Measurements from ENCODE around the gene EFCAB8. TPM values are rescaled to one million over a fixed set of nuclear protein-coding genes. Genes with fewer than 3 reads are reported as not detected.
"Not testable (repeated sequence)": the region's sequence is repeated elsewhere in the genome, so short reads cannot be mapped to it uniquely, and the experiment has no call there.

Gene EFCAB8
- total RNA-seq, 8 experiments from 2014 or later = 0.05 to 0.73 (median 0.17) TPM; not detected in 3

DNA sequence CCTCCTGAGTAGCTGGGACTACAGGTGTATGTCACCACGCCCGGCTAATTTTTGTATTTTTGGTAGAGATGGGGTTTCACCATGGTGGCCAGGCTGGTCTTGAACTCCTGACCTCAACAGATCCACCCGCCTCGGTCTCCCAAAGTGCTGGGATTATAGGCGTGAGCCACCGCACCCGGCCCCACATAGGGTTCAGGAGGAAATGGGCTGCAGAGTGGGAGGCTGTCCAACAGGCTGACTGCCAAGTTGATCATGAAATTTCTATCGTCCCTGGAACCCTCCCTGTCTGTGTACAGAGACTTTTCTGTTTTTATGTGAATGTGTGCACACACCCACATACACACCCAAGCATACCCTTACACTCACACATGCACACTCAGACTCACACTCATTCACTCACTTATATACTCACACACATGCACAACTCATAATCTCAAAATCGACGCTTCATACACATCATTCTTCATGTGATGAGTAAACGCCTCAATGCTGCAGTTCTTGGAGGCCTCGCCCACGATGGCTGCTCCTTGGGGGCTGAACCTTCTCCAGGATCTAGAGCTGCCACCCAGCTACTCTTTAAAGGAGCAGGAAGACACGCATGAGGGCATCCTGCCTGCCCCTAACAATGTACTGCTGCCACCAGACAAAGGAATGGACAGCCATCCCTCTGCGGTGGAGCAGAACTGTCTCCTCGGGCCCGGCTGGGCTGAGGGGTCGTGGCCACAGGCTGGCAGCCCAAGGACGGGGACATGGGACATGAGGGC is 109.9 kb downstream of the EFCAB8 start:
- no peak overlapping the region for H3K4me3 ChIP-seq
- peaks cover 10 to 11% of the 10 kb centered on the region in 2 donors for H3K4me1 ChIP-seq (replicated peaks in 1 of 2)
- H3K27ac ChIP-seq = no peak overlapping the region
- in situ Hi-C loops (cut with MboI; ENCODE audit: low pct_unique_long_range_greater_than_20kb in 2 of 9, low sequenced_read_pairs in 9 of 9, unreplicated experiment in 9 of 9) = no loop called here
- 0 to 93% (median 71%) methylated on average over 1 to 10 of the region's 19 CpGs; no CpG with 5 or more reads in 1 of the 10 experiments for WGBS, 10 experiments
- ATAC-seq (replicated peaks in 6 of 8) = peak in 3 of 8 experiments; percentile 29 to 93 (median 86)

DNA sequence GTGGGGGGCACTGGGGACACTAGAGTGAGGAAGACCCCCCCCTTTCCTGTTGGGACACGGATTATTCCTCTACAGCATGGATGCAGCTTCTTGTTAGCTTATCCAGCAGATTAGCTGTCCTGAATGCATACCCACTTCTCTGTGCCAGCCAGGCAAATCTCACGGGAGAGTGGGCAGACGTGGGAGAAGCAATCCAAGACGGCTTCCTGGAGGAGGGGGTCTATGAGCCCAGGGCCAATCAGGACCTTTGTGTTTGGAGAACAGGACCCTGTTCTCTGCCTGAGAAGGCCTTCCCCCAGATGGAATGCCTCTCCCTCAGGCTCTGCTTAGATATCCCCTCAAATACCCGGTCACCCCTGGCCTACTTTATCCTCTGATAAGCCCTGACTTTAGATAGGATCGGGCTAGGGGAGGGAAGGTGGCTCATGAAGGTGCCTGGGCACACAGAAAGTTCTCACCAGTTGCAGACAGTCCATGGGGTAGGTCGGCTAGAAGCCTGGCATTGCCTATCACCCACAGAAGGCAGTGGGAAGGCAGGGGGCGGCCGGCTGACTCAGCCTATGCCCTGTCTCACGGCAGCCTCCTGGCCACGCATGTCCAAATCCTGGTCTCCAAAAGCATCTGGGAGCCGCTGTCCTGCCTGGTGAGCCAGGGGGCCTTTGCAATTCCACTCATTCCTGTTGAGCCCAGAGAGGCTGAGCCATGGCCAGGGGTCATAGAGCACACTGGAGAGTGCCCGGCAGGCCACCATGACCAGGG is 110.8 kb downstream of the EFCAB8 start:
- WGBS, 10 experiments = 60 to 95% (median 82%) methylated on average over 1 to 7 of the region's 13 CpGs; no CpG with 5 or more reads in 2 of the 10 experiments
- ATAC-seq (replicated peaks in 6 of 8) = no peak

DNA sequence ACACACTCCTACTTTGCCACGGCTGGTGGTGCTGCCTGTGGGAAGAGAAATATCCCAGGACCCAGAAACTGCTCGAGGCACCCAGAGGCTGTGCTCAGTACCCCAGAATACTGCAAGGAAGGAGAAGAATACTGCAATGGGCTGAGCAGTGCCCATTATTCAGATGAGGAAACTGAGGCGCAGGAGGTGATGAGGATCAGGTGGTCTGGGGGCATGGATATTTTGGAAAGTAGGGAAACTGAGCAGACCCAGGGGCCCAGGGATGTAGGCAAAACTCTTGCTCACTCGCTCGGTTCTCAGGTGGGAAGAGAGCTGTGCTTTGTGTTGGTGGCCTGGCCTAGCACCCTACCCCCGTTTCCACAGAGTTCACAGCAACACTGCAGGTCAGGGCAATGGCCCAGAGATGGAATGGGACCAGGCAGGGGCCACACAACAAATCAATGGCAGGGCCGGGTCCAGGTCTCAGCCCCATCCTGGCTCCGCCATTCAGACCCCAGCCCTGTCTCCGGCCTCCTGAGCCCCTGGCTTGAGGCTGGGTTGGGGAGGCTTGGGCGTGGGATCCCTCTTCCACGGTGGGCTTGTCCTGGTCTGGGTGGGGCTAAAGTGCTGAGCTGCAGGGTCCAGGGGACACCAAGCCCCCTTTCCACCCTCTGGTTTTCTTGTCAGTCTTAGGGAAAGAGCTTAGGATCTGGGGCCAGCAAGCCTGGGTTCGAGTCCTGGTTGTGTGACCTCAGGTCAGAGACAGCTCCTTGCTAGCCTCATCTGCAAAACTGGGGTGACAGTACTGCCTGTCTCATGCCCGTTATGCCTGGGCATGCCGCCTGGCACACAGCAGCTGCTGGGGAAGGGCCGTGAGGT is 111.6 kb downstream of the EFCAB8 start:
- no peak overlapping the region for H3K27ac ChIP-seq
- H3K4me3 ChIP-seq = no peak overlapping the region
- in situ Hi-C loops (cut with MboI; ENCODE audit: low pct_unique_long_range_greater_than_20kb in 2 of 9, low sequenced_read_pairs in 9 of 9, unreplicated experiment in 9 of 9) = no loop called here
- peaks cover 10 to 11% of the 10 kb centered on the region in 2 donors for H3K4me1 ChIP-seq (replicated peaks in 1 of 2)
- 43 to 100% (median 80%) methylated on average over 1 to 5 of the region's 15 CpGs; no CpG with 5 or more reads in 5 of the 10 experiments for WGBS, 10 experiments
- ATAC-seq (replicated peaks in 6 of 8) = no peak

More for the DNA sequence above, 110.8 kb downstream of the EFCAB8 start:
- in situ Hi-C loops (cut with MboI; ENCODE audit: low pct_unique_long_range_greater_than_20kb in 2 of 9, low sequenced_read_pairs in 9 of 9, unreplicated experiment in 9 of 9) = no loop called here
- Histone ChIP-seq H3K4me3 (no peak overlapping the region), H3K27ac (no peak overlapping the region), H3K4me1 (replicated peaks in 1 of 2) (peaks cover 10 to 11% of the 10 kb centered on the region in 2 donors)

DNA sequence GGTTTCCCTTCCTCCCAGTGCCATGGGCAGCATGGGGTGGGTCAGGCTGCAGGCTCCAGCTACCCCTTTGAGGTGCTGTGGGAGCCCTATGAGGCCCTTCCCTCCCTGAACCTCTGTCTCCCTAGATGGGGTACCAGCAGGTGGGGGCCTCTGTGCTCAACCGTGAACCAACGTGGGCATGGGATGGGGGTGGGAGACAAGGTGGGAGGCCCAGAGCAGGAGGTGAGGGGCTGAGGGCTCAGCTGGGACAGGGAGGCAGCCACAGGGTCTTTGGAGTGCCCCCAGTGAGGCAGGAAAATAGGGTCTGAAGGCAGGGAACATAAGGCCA is 112.2 kb downstream of the EFCAB8 start:
- WGBS, 10 experiments = 100% methylated on average over 1 of the region's 2 CpGs; no CpG with 5 or more reads in 9 of the 10 experiments
- Histone ChIP-seq H3K4me1 (replicated peaks in 1 of 2) (peaks cover 10 to 11% of the 10 kb centered on the region in 2 donors), H3K4me3 (no peak overlapping the region), H3K27ac (no peak overlapping the region)
- in situ Hi-C loops (cut with MboI; ENCODE audit: low pct_unique_long_range_greater_than_20kb in 2 of 9, low sequenced_read_pairs in 9 of 9, unreplicated experiment in 9 of 9) = no loop called here
- ATAC-seq (replicated peaks in 6 of 8) = no peak

DNA sequence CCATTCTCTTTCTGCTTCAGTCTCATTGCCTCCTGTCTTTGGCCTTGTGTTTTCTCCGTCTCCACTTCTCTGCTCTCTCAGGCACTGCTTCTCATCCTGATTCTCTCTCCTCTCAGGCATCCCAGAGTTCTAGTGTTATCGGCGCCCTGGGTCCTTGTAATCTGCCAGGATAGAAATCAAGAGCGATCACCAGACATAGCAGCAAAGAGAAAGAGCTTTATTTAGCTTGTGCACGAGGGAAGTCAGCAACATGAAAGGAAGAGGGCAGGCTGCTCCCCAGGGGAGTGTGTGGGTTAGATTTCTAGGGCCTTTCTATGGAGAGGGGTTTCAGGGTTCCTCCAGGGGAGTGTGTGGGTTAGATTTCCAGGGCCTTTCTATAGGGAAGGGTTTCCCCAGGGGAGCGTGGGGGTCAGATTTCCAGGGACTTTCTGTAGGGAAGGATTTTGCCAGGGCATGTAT is 113.0 kb downstream of the EFCAB8 start:
- Histone ChIP-seq H3K27ac (peak overlapping the region; percentile 3 to 61), H3K4me3 (no peak overlapping the region), H3K4me1 (replicated peaks in 1 of 2) (peaks cover 10 to 11% of the 10 kb centered on the region in 2 donors)
- in situ Hi-C loops (cut with MboI; ENCODE audit: low pct_unique_long_range_greater_than_20kb in 2 of 9, low sequenced_read_pairs in 9 of 9, unreplicated experiment in 9 of 9) = no loop called here
- ATAC-seq (replicated peaks in 6 of 8) = peak in 5 of 8 experiments; percentile 27 to 51 (median 49)
- 43 to 94% (median 56%) methylated on average over 2 to 6 of the region's 6 CpGs for WGBS, 10 experiments

DNA sequence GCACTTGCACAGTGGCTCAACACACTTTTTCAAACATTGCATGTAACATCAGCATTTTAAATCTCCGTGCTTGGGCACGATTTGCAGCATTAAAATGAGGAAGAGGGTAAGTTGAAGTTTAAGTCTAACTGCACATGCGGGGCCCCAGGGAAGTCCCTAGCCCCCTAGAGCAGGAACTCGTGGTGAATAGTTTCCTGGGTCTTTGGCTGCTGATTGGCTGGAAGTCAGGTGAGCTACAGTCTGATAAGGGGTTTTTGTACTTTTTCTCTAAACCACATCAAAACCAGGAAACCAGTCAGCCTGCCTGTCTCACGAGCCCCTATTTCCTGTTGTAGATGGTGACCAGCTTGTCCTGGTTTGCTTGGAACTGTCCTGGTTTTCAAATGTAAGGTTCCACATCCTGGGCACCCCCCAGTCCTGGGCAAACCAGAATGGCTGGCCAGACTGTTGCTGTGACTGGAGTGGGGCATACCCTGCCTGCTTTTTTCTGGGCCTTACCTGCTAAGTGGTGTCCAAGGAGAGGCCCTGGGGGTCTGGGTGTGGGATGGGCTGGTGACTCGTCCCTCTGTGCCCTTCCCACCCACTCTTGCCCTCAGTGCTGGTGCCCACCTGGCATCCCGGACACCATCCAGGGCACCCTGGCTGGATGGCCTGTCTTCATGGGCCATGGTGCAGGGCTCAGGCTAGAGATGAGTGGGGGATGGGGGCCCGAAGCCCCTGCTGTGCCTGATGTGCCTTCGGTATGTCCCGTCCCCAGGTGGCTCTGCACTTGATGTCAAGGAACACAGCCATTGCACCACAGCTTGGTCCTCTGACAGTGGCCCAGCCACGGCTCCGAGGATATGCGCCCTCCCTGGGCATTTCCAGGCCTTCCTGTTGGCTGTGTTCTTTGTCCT is 113.7 kb downstream of the EFCAB8 start:
- no peak for ATAC-seq (replicated peaks in 6 of 8)
- no peak overlapping the region for H3K27ac ChIP-seq

DNA sequence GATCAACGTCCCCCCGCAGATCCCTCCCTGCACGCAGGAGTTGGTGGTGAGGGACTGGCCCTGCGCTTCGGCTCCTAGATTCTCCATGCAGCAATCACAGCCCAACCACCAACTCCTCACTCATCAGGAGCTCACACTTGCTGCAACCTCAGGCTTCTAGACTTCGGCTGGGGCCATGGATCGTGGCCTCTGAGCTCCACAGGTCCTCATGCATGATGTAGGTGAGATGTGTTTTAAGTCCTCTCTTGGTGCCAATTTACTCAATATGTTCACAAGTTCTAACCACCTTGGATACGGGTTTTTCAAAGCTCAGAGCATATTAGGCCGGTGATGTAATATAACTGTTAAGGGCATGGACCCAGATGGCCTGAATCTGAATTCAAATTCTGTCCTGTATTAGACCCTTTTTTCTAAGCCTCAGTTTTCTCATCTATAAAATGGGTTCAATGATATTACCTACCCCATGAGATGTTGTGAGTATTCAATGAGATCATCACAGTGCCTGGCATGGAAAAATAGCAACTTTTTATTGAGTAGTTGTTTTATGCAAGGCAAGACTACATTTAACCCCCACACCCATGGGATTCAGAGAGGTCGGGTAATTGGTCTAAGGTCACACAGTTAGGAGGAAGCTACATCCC is 114.5 kb downstream of the EFCAB8 start:
- WGBS, 10 experiments = 50 to 100% (median 90%) methylated on average over 1 to 5 of the region's 10 CpGs; no CpG with 5 or more reads in 1 of the 10 experiments
- no peak for ATAC-seq (replicated peaks in 6 of 8)
- Histone ChIP-seq H3K4me1 (replicated peaks in 1 of 2) (peaks cover 10 to 11% of the 10 kb centered on the region in 2 donors), H3K4me3 (no peak overlapping the region), H3K27ac (no peak overlapping the region)
- in situ Hi-C loops (cut with MboI; ENCODE audit: low pct_unique_long_range_greater_than_20kb in 2 of 9, low sequenced_read_pairs in 9 of 9, unreplicated experiment in 9 of 9) = no loop called here

More for the DNA sequence above, 113.7 kb downstream of the EFCAB8 start:
- Histone ChIP-seq H3K4me1 (replicated peaks in 1 of 2) (peaks cover 10 to 11% of the 10 kb centered on the region in 2 donors), H3K4me3 (no peak overlapping the region)
- in situ Hi-C loops (cut with MboI; ENCODE audit: low pct_unique_long_range_greater_than_20kb in 2 of 9, low sequenced_read_pairs in 9 of 9, unreplicated experiment in 9 of 9) = no loop called here
- 17 to 93% (median 46%) methylated on average over 1 to 6 of the region's 13 CpGs; no CpG with 5 or more reads in 4 of the 10 experiments for WGBS, 10 experiments

DNA sequence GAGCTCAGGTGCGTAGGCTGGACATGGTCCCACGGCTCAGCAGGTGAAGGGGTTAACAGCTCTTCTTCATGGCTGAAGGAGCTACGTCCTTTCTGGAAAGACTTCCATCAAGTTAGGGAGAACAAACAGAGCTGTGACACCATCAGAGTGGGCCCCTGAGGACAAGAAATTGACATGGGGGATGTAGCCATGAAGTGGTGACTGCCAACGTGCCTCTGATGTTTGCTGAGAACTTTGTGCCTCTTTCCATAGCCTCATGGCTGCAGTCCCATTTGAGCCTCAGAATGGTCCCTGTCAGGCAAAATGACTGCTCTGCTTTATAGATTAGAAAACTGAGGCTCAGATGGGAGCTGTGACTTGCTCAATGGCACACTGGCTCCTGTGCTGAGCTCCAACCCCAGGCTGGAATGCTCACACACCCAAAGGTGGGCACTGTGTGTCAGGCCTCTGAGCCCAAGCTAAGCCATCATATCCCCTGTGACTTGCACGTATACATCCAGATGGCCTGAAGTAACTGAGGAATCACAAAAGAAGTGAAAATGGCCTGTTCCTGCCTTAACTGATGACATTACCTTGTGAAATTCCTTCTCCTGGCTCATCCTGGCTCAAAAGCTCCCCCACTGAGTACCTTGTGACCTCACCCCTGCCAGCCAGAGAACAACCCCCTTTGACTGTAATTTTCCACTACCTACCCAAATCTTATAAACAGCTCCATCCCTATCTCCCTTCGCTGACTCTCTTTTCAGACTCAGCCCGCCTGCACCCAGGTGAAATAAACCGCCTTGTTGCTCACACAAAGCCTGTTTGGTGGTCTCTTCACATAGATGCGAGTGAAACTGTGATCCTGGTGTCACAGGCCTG is 115.7 kb downstream of the EFCAB8 start:
- in situ Hi-C loops (cut with MboI; ENCODE audit: low pct_unique_long_range_greater_than_20kb in 2 of 9, low sequenced_read_pairs in 9 of 9, unreplicated experiment in 9 of 9); H3K4me3 ChIP-seq; ATAC-seq (replicated peaks in 6 of 8); H3K27ac ChIP-seq: not testable (repeated sequence)
- peaks cover 10 to 11% of the 10 kb centered on the region in 2 donors for H3K4me1 ChIP-seq (replicated peaks in 1 of 2)
- 27 to 93% (median 80%) methylated on average over 1 to 7 of the region's 9 CpGs; no CpG with 5 or more reads in 1 of the 10 experiments for WGBS, 10 experiments

DNA sequence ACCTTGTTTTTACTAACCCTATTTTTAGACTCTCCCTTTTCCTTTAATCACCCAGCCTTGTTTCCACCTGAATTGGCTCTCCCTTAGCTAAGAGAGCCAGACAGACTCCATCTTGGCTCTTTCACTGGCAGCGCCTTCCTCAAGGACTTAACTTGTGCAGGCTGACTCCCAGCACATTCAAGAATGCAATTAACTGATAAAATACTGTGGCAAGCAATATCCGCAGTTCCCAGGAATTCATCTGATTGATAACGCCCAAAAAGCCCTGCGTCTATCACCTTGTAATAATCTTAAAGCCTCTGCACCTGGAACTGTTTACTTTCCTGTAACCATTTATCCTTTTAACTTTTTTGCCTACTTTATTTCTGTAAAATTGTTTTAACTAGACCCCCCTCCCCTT is 116.4 kb downstream of the EFCAB8 start:
- 40 to 100% (median 91%) methylated on average over 1 to 4 of the region's 4 CpGs; no CpG with 5 or more reads in 5 of the 10 experiments for WGBS, 10 experiments
- H3K27ac ChIP-seq; H3K4me3 ChIP-seq; in situ Hi-C loops (cut with MboI; ENCODE audit: low pct_unique_long_range_greater_than_20kb in 2 of 9, low sequenced_read_pairs in 9 of 9, unreplicated experiment in 9 of 9); ATAC-seq (replicated peaks in 6 of 8): not testable (repeated sequence)
- H3K4me1 ChIP-seq (replicated peaks in 1 of 2) = peaks cover 12 to 17% of the 10 kb centered on the region in 2 donors

DNA sequence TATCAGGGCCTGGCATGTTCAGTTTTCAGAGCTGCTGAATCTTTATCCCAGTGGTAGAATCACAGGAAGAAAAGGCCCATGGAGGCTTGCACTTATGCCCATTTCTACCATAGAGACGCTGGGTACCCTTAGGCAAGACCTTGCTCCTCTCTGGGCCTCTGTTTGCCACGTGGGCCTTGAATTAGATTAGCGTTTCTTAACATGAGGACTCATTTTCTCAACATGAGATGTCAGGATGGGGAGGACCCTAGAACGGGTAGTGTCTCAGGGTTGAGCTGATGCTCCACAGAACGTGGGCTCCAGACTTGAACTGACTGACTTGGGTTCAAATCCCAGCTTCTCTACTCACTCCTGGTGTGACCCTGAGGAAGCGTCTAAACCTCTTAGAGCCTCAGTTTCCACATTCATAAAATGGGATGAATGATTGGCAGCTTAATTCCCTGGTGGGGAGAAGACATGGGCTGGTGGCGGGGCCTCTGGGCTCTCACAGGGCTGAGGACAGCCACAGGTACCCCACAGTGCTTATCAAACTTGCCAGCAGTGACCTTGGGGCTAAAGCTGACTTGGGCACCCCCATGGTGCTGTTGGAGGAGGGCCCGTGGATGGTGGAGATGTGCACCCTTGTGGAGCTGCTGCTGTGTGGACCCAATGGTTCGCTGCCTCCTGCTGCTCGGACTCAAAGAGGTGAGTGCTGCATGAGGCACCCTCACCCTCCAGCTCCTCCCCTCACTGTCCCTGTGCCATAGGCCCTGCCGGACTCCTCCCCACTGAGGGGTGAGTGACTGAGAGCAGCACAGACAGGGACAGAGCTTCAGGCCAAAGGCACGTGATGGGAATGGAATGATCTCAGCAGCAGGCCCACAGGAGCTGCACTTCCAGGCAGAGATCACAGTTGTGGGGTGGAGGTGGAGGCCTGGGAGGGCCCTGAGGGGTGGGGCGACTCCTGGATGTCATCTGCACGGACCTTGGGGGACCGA is 117.3 kb downstream of the EFCAB8 start:
- H3K27ac ChIP-seq = no peak overlapping the region
- 18 to 94% (median 76%) methylated on average over 1 to 6 of the region's 15 CpGs; no CpG with 5 or more reads in 2 of the 10 experiments for WGBS, 10 experiments
- peak in 7 of 8 experiments; percentile 19 to 91 (median 66) for ATAC-seq (replicated peaks in 6 of 8)
- peaks cover 20 to 23% of the 10 kb centered on the region in 2 donors for H3K4me1 ChIP-seq (replicated peaks in 1 of 2)
- no peak overlapping the region for H3K4me3 ChIP-seq
- in situ Hi-C loops (cut with MboI; ENCODE audit: low pct_unique_long_range_greater_than_20kb in 2 of 9, low sequenced_read_pairs in 9 of 9, unreplicated experiment in 9 of 9) = no loop called here
